ENCODE results near the gene PWWP2B. TPM values are rescaled to one million over a fixed set of nuclear protein-coding genes. Genes with fewer than 3 reads are reported as not detected.

The PWWP2B gene
- total and polyA plus RNA-seq, 9 of the 15 experiments (the other 6 are each of a cell fraction or from before 2014, with no cell fraction given): 0.07 to 9.2 (median 1.6) TPM; not detected in 1

DNA sequence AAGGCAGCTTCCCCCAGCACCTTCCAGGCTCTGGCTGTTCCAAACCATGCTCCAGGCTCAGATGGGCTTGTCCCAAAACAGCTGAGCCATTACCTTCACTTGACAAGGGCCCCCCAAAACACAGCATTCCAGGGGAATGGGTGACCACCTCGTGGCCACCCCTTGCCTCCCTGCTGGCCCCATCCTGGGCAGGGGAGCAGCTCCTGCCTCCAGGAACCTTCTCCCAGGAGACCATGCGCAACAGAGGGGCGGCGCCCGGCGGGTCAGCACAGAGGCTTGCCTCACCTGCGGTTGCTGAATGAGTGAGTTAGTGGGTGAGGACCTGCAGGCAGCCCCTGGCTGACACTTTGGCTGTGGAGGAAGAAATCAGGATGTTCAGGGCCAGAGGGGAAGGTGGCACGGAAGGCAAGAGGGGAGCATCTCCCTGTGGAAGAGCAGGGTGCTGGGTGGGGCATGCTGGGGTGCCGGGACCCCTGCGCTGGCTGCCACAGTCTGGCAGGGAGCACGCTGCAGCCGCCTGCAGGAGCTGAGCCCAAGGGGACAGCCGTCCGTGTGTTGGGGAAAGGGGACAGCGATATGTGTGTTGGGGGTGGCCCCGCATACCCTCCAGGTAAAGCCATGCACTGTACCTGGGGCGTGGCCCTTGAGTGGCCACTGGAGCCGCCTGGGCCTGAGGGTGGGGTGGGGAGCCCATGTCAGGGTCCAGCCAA lies 54.7 kb downstream of the PWWP2B start:
- H3K4me3 ChIP-seq: no peak overlapping the region
- intact Hi-C loops (cut with micrococcal nuclease): loop anchor here (2.0 kb wide), 1 partner anchor 63 kb away; no protein-coding TSS in a partner anchor
- peaks cover 24 to 80% of the 10 kb centered on the region in 2 experiments for H3K4me1 ChIP-seq (replicated peaks in 1 of 2; ENCODE audit: control insufficient read depth in 2 of 2, insufficient read depth in 2 of 2, low read length in 2 of 2)
- no peak overlapping the region for H2AFZ ChIP-seq (ENCODE audit: low read depth, low read length)
- no peak overlapping the region for H3K4me2 ChIP-seq (ENCODE audit: insufficient read depth, low read length)
- TF ChIP-seq EP400 (IDR thresholded peaks at IDR 0.05): no peak
- TF ChIP-seq NRF1 (conservative IDR thresholded peaks at IDR 0.05 in 1 of 2, IDR thresholded peaks at IDR 0.05 in 1 of 2): peak; percentile 67 to 72
- DNase-seq (ENCODE audit: extremely low read depth in 1 of 4, low spot score in 3 of 4): no peak
- H4K20me1 ChIP-seq (replicated peaks; ENCODE audit: control insufficient read depth, insufficient read depth, low read length): no peaks in the 10 kb centered on the region
- no peak overlapping the region for H3K9ac ChIP-seq (ENCODE audit: insufficient read depth in 1 of 2, low read depth in 2 of 2, low read length in 2 of 2)
- H3K27ac ChIP-seq (ENCODE audit: extremely low read depth, low read depth, low read length): no peak overlapping the region
- BruUV-seq (replicated peaks): no TSS peak
- 9% methylated on average over 12 of the region's 18 CpGs for WGBS (ENCODE audit: insufficient coverage, low coverage, missing lambda C conversion rate)
- ChIA-PET POLR2A (interaction anchor here (0.6 to 1.0 kb wide), 3 partner anchors 25 to 62 kb away, joined by 3 to 4 read pairs (median 4); no protein-coding TSS in a partner anchor), CTCF (ENCODE audit: low intra/inter-chr PET ratio) (interaction anchor here (0.5 to 2.8 kb wide), 2 partner anchors 64 to 111 kb away, joined by 5 to 22 read pairs; no protein-coding TSS in a partner anchor)
- FAIRE-seq: no peak
- no peaks in the 10 kb centered on the region for H3K9me3 ChIP-seq (replicated peaks; ENCODE audit: control insufficient read depth, insufficient read depth, low read depth, low read length)
- no peaks in the 10 kb centered on the region for H3K27me3 ChIP-seq (ENCODE audit: control insufficient read depth in 2 of 2, insufficient read depth in 2 of 2, low read length in 2 of 2)
- in situ Hi-C loops (cut with MboI): loop anchor here (5.0 to 10.0 kb wide), 3 partner anchors 59 to 229 kb away; no protein-coding TSS in a partner anchor
- H3K9me1 ChIP-seq (ENCODE audit: control insufficient read depth, insufficient read depth, low read length): no peaks in the 10 kb centered on the region
- no peaks in the 10 kb centered on the region for H3K79me2 ChIP-seq (ENCODE audit: control insufficient read depth, insufficient read depth, low read length)
- ATAC-seq: no peak
- H3K36me3 ChIP-seq (ENCODE audit: control insufficient read depth, insufficient read depth, low read length): no peaks in the 10 kb centered on the region

DNA sequence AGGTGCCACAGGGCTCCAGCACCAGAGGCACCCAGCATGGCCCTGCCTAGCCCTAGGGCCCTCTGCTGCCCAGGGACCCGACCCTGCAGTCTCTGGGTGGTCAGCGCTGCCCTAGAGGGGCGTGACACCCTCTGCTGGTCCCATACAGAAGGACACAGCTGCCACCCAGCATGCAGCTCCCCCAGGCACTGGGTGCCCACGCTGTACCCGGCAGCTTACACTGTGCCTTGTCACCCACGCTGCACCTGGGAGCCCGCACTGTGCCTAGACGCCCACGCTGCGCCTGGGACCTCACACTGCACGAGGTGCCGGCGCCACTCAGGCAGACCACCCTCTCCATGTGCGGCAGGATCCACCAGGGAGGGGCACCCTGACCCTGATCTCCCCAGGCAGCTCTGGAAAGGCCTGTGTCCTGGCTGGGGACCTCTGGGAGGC lies 55.2 kb downstream of the PWWP2B start:
- Histone ChIP-seq H3K4me1 (replicated peaks in 1 of 2; ENCODE audit: control insufficient read depth in 2 of 2, insufficient read depth in 2 of 2, low read length in 2 of 2) (peaks cover 19 to 74% of the 10 kb centered on the region in 2 experiments), H3K4me3 (no peak overlapping the region), H3K4me2 (ENCODE audit: insufficient read depth, low read length) (no peak overlapping the region), H4K20me1 (replicated peaks; ENCODE audit: control insufficient read depth, insufficient read depth, low read length) (no peaks in the 10 kb centered on the region), H3K27ac (ENCODE audit: extremely low read depth, low read depth, low read length) (no peak overlapping the region), H2AFZ (ENCODE audit: low read depth, low read length) (no peak overlapping the region), H3K9me3 (replicated peaks; ENCODE audit: control insufficient read depth, insufficient read depth, low read depth, low read length) (no peaks in the 10 kb centered on the region), H3K36me3 (ENCODE audit: control insufficient read depth, insufficient read depth, low read length) (no peaks in the 10 kb centered on the region), H3K9ac (ENCODE audit: insufficient read depth in 1 of 2, low read depth in 2 of 2, low read length in 2 of 2) (0 out of 4 replicates have a peak overlapping the region, but pooled peaks of 1 of the 2 experiments have one; percentile 13), H3K9me1 (ENCODE audit: control insufficient read depth, insufficient read depth, low read length) (no peaks in the 10 kb centered on the region), H3K27me3 (ENCODE audit: control insufficient read depth in 2 of 2, insufficient read depth in 2 of 2, low read length in 2 of 2) (no peaks in the 10 kb centered on the region), H3K79me2 (ENCODE audit: control insufficient read depth, insufficient read depth, low read length) (no peaks in the 10 kb centered on the region)
- POLR2A ChIA-PET: interaction anchor here (0.6 kb wide), 1 partner anchor 26 kb away, joined by 3 read pairs; no protein-coding TSS in a partner anchor
- 84% methylated on average over 3 of the region's 14 CpGs for WGBS (ENCODE audit: insufficient coverage, low coverage, missing lambda C conversion rate)
- no peak for ATAC-seq
- no peak for FAIRE-seq
- intact Hi-C loops (cut with micrococcal nuclease): loop anchor here (2.0 kb wide), 1 partner anchor 63 kb away; no protein-coding TSS in a partner anchor
- no TSS peak for BruUV-seq (replicated peaks)
- CTCF ChIA-PET (ENCODE audit: low intra/inter-chr PET ratio): interaction anchor here (0.6 to 2.8 kb wide), 4 partner anchors 55 to 229 kb away, joined by 3 to 22 read pairs (median 10); partner anchors contain the start of gene PWWP2B
- in situ Hi-C loops (cut with MboI): loop anchor here (5.0 to 10.0 kb wide), 3 partner anchors 60 to 230 kb away; no protein-coding TSS in a partner anchor
- DNase-seq (ENCODE audit: extremely low read depth in 1 of 4, low spot score in 3 of 4): no peak
- TF ChIP-seq, protein P1, sequence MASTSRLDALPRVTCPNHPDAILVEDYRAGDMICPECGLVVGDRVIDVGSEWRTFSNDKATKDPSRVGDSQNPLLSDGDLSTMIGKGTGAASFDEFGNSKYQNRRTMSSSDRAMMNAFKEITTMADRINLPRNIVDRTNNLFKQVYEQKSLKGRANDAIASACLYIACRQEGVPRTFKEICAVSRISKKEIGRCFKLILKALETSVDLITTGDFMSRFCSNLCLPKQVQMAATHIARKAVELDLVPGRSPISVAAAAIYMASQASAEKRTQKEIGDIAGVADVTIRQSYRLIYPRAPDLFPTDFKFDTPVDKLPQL (IDR thresholded peaks at IDR 0.05; ENCODE audit: extremely low read depth, insufficient read length): no peak
- TF ChIP-seq, protein P2, sequence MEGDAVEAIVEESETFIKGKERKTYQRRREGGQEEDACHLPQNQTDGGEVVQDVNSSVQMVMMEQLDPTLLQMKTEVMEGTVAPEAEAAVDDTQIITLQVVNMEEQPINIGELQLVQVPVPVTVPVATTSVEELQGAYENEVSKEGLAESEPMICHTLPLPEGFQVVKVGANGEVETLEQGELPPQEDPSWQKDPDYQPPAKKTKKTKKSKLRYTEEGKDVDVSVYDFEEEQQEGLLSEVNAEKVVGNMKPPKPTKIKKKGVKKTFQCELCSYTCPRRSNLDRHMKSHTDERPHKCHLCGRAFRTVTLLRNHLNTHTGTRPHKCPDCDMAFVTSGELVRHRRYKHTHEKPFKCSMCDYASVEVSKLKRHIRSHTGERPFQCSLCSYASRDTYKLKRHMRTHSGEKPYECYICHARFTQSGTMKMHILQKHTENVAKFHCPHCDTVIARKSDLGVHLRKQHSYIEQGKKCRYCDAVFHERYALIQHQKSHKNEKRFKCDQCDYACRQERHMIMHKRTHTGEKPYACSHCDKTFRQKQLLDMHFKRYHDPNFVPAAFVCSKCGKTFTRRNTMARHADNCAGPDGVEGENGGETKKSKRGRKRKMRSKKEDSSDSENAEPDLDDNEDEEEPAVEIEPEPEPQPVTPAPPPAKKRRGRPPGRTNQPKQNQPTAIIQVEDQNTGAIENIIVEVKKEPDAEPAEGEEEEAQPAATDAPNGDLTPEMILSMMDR (IDR thresholded peaks at IDR 0.05 in 2 of 3, conservative IDR thresholded peaks at IDR 0.05 in 1 of 3; ENCODE audit: insufficient read depth in 2 of 3, low read depth in 1 of 3, low read length in 3 of 3): peak in 1 of 3 experiments; percentile 10; a peak in 1 of 6 replicates
- TF ChIP-seq RAD21 (CRISPR knock-in tag; conservative IDR thresholded peaks at IDR 0.05 in 1 of 2, IDR thresholded peaks at IDR 0.05 in 1 of 2): peak in 1 of 2 experiments; percentile 17; a peak in 1 of 4 replicates

All from K562 (cell line).